Measurements from ENCODE around the gene MGAM2. TPM values are rescaled to one million over a fixed set of nuclear protein-coding genes. Genes with fewer than 3 reads are reported as not detected.

Gene MGAM2
- total RNA-seq, 1 donor from 2014 or later = not detected

DNA sequence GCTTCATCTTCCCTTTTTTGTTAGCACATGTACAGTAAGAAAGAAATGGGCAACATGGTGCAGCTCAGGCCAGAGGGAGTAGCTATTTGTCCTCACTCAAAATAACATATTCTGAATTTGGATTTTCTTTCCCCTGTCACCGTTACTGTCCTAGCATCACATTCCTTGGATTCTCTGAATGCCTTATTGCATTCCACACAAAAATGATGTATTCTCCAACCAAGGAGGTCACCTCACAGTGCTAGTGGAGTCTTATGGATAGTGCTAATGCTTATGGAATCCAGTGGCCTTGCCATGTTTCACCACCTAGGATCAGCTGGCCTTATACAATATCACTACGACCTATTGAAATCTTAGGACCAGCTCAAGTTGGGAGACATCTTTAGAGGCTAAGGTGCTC is 139.2 kb downstream of the MGAM2 start:
- Histone ChIP-seq H3K4me3 (ENCODE audit: low read depth, low read length) (no peak overlapping the region), H3K27me3 (ENCODE audit: control insufficient read depth, insufficient read depth, low read length) (no peaks in the 10 kb centered on the region), H3K36me3 (ENCODE audit: control insufficient read depth, insufficient read depth, low read length) (no peaks in the 10 kb centered on the region)
- TF ChIP-seq CTCF (IDR thresholded peaks at IDR 0.05; ENCODE audit: insufficient read depth, low read length, severe bottlenecking) = no peak
- no peak for DNase-seq (ENCODE audit: low read depth)
- peak; percentile 52 for FAIRE-seq

DNA sequence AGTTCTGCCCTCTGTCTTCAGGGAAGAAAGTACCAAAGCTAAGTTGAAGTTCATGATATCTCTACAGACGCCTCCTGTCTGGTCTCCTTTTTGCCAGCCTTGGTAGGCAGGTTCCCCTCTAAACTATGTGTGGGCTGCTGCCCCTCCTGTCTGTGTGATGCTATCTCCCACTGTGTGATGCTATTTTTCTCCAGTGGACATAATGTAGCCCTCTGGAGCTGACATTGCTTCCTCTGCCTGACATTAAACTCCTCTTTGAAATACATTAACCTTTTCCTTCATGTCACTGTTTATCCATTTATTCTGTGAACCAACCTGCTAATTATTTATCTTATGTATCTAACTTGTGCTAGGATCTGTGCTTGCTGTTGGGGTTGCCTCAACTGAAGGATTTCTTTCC is 146.4 kb downstream of the MGAM2 start, which contains the start of gene PRSS58:
TSS of gene PRSS58 (minus strand) at position 101 of the 400 bp plus-strand sequence. CDS start 351 bp downstream, outside the sequence.
- H3K36me3 ChIP-seq (ENCODE audit: control insufficient read depth, insufficient read depth, low read length) = no peaks in the 10 kb centered on the region
- no peak for FAIRE-seq

DNA sequence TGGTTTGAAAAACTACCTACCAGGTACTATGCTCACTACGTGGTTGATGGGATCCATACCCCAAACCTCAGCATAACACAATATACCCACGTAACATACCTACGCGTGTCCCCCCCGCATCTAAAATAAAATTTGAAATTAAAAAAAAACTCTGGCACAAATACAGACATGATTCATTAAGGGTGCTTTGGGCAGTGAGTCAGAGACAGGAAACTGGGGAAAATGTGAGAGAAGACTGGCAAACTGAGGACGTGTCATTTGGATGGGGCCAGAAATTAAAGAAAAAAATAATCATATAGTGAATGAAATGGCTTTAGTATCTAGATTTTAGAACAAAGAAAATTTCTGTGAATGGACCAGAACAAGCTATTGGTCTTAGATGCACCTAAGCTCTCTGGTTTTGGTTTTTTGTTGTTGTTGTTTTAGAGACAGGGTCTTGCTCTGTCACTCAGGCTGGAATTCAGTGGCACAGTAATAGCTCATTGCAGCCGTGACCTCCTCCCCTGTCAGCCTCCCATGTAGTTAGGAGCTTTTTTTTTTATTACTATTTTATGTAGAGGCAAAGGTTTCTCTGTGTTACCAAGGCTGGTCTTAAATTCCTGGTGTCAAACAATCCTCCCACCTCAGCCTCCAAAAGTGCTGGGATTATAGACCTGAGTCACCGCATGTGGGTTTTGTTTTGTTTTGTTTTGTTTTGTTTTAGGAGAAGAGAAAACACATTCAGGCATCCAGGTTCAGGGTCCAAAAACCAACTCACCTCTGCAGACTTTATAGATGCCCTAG is 152.3 kb downstream of the MGAM2 start:
- Histone ChIP-seq H3K4me3 (ENCODE audit: low read depth, low read length) (no peak overlapping the region), H3K27me3 (ENCODE audit: control insufficient read depth, insufficient read depth, low read length) (no peaks in the 10 kb centered on the region), H3K36me3 (ENCODE audit: control insufficient read depth, insufficient read depth, low read length) (no peaks in the 10 kb centered on the region)
- DNase-seq (ENCODE audit: low read depth) (peak; percentile 66), FAIRE-seq (no peak)
- no peak for TF ChIP-seq CTCF (IDR thresholded peaks at IDR 0.05; ENCODE audit: insufficient read depth, low read length, severe bottlenecking)

More for the DNA sequence above, 146.4 kb downstream of the MGAM2 start, which contains the start of gene PRSS58:
- no peak for DNase-seq (ENCODE audit: low read depth)
- no peak for TF ChIP-seq CTCF (IDR thresholded peaks at IDR 0.05; ENCODE audit: insufficient read depth, low read length, severe bottlenecking)
- no peaks in the 10 kb centered on the region for H3K27me3 ChIP-seq (ENCODE audit: control insufficient read depth, insufficient read depth, low read length)
- H3K4me3 ChIP-seq (ENCODE audit: low read depth, low read length) = no peak within 1 kb of the TSS

Other genes with a start within 250 kb of the MGAM2 start
- gene OR9A4, start 195.3 kb upstream of the MGAM2 start, total RNA-seq = 0.26 TPM in 1 of 2 replicates, not detected in the other
- not detected in 2 replicates for gene CLEC5A, start 164.7 kb upstream of the MGAM2 start, total RNA-seq
- not detected in 2 replicates for gene TAS2R38, start 137.9 kb upstream of the MGAM2 start, total RNA-seq
- gene MGAM, start 115.8 kb upstream of the MGAM2 start, total RNA-seq = under 0.01 and 0.38 TPM in 2 replicates
- not detected in 2 replicates for gene PRSS58, start 146.3 kb downstream of the MGAM2 start, total RNA-seq

Measured in bronchial epithelial cell (primary cell).